Measurements from ENCODE around the gene ERAL1. TPM values are rescaled to one million over a fixed set of nuclear protein-coding genes. Genes with fewer than 3 reads are reported as not detected.

The ERAL1 gene
- total and polyA plus RNA-seq, 2 of the 13 experiments (the other 11 are each of a cell fraction or from before 2014, with no cell fraction given): 46.9 to 72.2 TPM

DNA sequence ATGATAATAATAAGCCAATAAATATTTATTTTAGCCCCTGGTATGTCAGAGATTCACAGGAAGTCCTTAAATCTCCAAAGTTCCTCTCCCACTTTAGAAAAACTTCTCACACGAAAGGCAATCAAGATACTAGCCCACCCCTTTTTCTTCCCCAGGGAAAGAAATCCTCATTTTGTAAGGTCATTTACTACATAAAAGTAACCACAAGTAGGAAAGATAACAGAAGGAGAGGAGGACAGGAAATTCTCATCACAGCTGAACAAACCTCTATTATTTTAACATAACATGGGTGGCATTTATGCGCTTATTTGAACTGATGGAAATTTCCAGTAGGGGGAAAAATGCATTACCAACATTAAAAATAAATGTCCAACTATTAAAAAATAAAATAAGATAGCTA lies 15.6 kb upstream of the ERAL1 start:
- WGBS (ENCODE audit: low lambda C conversion rate): 90% methylated on average over 2 of the region's 2 CpGs
- TSS peak; percentile 30 for BruUV-seq (replicated peaks)
- Histone ChIP-seq H3K4me1 (ENCODE audit: insufficient read depth, low read length) (peaks cover 20% of the 10 kb centered on the region), H3K79me2 (ENCODE audit: insufficient read depth, low read length) (peaks cover 52% of the 10 kb centered on the region), H3K9ac (ENCODE audit: insufficient read depth, low read depth, low read length) (no peak overlapping the region), H3K27ac (ENCODE audit: extremely low read length, insufficient read depth, low read length) (no peak overlapping the region), H3K36me3 (replicated peaks in 1 of 2; ENCODE audit: control insufficient read depth in 1 of 2, insufficient read depth in 2 of 2, low read length in 2 of 2) (no peaks in the 10 kb centered on the region), H2AFZ (ENCODE audit: low read length) (no peak overlapping the region), H3K4me2 (ENCODE audit: low read depth, low read length) (no peak overlapping the region), H3K27me3 (ENCODE audit: control insufficient read depth in 1 of 2, insufficient read depth in 2 of 2, low read length in 2 of 2) (no peaks in the 10 kb centered on the region; a peak in 1 of 5 replicates), H4K20me1 (ENCODE audit: insufficient read depth, low read length) (no peaks in the 10 kb centered on the region), H3K4me3 (replicated peaks in 1 of 3; ENCODE audit: insufficient read depth in 1 of 3, low read depth in 2 of 3, low read length in 3 of 3) (no peak overlapping the region), H3K9me3 (ENCODE audit: low read length) (no peaks in the 10 kb centered on the region)
- CTCF ChIA-PET (ENCODE audit: low intra/inter-chr PET ratio, low total read pairs): no interaction called here
- FAIRE-seq (no peak), DNase-seq (ENCODE audit: low spot score) (no peak), ATAC-seq (no peak)
- in situ Hi-C loops (cut with HindIII; ENCODE audit: extremely low pct_ligation_motif_present, low pct_unique_long_range_greater_than_20kb): no loop called here
- POLR2A ChIA-PET: no interaction called here
- intact Hi-C loops (cut with micrococcal nuclease; ENCODE audit: unreplicated experiment): no loop called here
- TF ChIP-seq TAF15 (IDR thresholded peaks at IDR 0.05; ENCODE audit: low read depth, low read length, poor library complexity, severe bottlenecking) (no peak), ZNF883 (CRISPR knock-in tag; IDR thresholded peaks at IDR 0.05; ENCODE audit: not compliant biosample characterization) (no peak), ZNF121 (CRISPR knock-in tag; IDR thresholded peaks at IDR 0.05) (no peak), POLR2A (IDR thresholded peaks at IDR 0.05; ENCODE audit: insufficient read depth in 1 of 2, low read depth in 2 of 2, low read length in 2 of 2) (no peak), MXI1 (IDR thresholded peaks at IDR 0.05; ENCODE audit: borderline replicate concordance, low read depth, low read length) (no peak), KDM4B (CRISPR knock-in tag; IDR thresholded peaks at IDR 0.05) (no peak), ZNF766 (CRISPR knock-in tag; IDR thresholded peaks at IDR 0.05; ENCODE audit: borderline replicate concordance) (no peak), ELF4 (CRISPR knock-in tag; IDR thresholded peaks at IDR 0.05; ENCODE audit: borderline replicate concordance) (no peak)
- TF ChIP-seq, protein P1, sequence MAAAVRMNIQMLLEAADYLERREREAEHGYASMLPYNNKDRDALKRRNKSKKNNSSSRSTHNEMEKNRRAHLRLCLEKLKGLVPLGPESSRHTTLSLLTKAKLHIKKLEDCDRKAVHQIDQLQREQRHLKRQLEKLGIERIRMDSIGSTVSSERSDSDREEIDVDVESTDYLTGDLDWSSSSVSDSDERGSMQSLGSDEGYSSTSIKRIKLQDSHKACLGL (CRISPR knock-in tag; IDR thresholded peaks at IDR 0.05): no peak
- TF ChIP-seq, protein P2, sequence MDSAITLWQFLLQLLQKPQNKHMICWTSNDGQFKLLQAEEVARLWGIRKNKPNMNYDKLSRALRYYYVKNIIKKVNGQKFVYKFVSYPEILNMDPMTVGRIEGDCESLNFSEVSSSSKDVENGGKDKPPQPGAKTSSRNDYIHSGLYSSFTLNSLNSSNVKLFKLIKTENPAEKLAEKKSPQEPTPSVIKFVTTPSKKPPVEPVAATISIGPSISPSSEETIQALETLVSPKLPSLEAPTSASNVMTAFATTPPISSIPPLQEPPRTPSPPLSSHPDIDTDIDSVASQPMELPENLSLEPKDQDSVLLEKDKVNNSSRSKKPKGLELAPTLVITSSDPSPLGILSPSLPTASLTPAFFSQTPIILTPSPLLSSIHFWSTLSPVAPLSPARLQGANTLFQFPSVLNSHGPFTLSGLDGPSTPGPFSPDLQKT (CRISPR knock-in tag; IDR thresholded peaks at IDR 0.05; ENCODE audit: borderline replicate concordance): no peak
- TF ChIP-seq, protein P3, sequence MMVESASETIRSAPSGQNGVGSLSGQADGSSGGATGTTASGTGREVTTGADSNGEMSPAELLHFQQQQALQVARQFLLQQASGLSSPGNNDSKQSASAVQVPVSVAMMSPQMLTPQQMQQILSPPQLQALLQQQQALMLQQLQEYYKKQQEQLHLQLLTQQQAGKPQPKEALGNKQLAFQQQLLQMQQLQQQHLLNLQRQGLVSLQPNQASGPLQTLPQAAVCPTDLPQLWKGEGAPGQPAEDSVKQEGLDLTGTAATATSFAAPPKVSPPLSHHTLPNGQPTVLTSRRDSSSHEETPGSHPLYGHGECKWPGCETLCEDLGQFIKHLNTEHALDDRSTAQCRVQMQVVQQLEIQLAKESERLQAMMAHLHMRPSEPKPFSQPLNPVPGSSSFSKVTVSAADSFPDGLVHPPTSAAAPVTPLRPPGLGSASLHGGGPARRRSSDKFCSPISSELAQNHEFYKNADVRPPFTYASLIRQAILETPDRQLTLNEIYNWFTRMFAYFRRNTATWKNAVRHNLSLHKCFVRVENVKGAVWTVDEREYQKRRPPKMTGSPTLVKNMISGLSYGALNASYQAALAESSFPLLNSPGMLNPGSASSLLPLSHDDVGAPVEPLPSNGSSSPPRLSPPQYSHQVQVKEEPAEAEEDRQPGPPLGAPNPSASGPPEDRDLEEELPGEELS (CRISPR knock-in tag; IDR thresholded peaks at IDR 0.05): no peak
- TF ChIP-seq, protein P4, sequence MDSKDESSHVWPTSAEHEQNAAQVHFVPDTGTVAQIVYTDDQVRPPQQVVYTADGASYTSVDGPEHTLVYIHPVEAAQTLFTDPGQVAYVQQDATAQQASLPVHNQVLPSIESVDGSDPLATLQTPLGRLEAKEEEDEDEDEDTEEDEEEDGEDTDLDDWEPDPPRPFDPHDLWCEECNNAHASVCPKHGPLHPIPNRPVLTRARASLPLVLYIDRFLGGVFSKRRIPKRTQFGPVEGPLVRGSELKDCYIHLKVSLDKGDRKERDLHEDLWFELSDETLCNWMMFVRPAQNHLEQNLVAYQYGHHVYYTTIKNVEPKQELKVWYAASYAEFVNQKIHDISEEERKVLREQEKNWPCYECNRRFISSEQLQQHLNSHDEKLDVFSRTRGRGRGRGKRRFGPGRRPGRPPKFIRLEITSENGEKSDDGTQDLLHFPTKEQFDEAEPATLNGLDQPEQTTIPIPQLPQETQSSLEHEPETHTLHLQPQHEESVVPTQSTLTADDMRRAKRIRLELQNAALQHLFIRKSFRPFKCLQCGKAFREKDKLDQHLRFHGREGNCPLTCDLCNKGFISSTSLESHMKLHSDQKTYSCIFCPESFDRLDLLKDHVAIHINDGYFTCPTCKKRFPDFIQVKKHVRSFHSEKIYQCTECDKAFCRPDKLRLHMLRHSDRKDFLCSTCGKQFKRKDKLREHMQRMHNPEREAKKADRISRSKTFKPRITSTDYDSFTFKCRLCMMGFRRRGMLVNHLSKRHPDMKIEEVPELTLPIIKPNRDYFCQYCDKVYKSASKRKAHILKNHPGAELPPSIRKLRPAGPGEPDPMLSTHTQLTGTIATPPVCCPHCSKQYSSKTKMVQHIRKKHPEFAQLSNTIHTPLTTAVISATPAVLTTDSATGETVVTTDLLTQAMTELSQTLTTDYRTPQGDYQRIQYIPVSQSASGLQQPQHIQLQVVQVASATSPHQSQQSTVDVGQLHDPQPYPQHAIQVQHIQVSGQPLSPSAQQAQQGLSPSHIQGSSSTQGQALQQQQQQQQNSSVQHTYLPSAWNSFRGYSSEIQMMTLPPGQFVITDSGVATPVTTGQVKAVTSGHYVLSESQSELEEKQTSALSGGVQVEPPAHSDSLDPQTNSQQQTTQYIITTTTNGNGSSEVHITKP (CRISPR knock-in tag; IDR thresholded peaks at IDR 0.05; ENCODE audit: low read depth): no peak
- TF ChIP-seq, protein P5, sequence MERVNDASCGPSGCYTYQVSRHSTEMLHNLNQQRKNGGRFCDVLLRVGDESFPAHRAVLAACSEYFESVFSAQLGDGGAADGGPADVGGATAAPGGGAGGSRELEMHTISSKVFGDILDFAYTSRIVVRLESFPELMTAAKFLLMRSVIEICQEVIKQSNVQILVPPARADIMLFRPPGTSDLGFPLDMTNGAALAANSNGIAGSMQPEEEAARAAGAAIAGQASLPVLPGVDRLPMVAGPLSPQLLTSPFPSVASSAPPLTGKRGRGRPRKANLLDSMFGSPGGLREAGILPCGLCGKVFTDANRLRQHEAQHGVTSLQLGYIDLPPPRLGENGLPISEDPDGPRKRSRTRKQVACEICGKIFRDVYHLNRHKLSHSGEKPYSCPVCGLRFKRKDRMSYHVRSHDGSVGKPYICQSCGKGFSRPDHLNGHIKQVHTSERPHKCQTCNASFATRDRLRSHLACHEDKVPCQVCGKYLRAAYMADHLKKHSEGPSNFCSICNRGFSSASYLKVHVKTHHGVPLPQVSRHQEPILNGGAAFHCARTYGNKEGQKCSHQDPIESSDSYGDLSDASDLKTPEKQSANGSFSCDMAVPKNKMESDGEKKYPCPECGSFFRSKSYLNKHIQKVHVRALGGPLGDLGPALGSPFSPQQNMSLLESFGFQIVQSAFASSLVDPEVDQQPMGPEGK (CRISPR knock-in tag; IDR thresholded peaks at IDR 0.05): no peak
- TF ChIP-seq, protein P6, sequence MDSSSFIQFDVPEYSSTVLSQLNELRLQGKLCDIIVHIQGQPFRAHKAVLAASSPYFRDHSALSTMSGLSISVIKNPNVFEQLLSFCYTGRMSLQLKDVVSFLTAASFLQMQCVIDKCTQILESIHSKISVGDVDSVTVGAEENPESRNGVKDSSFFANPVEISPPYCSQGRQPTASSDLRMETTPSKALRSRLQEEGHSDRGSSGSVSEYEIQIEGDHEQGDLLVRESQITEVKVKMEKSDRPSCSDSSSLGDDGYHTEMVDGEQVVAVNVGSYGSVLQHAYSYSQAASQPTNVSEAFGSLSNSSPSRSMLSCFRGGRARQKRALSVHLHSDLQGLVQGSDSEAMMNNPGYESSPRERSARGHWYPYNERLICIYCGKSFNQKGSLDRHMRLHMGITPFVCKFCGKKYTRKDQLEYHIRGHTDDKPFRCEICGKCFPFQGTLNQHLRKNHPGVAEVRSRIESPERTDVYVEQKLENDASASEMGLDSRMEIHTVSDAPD (CRISPR knock-in tag; IDR thresholded peaks at IDR 0.05): no peak

Data from HepG2 (cell line).